ENCODE data around the gene FAM8A1. TPM values are rescaled to one million over a fixed set of nuclear protein-coding genes. Genes with fewer than 3 reads are reported as not detected.
A peak's percentile ranks its signal among the peaks of the same experiment; 100 is the strongest.

Gene FAM8A1
- total RNA-seq, 1 donor, result 12.9 TPM

DNA sequence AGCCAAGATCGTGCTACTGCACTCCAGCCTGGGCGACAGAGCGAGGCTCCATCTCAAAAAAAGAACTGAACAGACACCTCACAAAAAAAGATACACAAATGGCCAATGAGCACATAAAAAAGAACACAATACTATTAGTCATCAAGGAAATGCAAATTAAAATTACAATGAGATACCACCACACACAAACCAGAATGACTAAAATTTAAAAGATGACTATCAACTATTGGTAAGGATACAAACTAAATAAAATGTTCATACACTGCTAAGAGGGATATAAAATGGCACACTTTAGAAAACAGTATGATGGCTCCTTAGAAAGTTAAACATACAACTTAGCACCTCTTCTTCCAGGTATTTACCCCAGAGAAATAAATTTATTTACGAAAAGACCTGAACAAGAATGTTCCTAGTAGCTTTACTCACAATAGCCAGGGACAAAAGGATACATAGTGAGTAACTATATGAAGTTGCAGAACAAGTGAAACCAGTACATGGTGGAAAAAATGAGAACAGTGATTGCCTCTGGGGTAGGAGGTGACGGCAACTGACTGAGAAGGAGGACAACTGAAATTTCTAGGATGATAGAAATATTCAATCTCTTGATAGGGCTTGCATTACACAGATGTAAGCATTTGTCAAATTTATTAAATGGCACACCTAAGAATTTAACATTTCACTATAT lies 53.2 kb downstream of the FAM8A1 start:
- DNase-seq (ENCODE audit: low read depth in 2 of 3, low spot score in 2 of 3), result no peak

DNA sequence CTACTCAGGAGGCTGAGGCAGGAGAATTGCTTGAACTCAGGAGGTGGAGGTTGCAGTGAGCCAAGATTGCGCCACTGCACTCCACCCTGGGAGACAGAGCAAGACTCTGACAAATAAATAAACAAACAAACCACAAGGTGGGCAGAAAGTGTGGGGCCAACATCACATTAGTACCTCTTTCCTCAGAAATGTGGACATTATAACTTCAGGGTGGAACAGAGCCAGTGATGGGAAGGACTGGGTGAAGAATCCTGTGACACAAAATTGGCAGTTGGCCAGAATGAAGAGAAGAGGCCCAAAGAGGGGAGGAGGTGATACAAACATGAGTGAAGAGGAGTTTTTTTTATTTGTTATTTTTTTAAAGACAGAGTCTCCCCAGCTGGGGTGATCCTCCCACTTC lies 56.0 kb downstream of the FAM8A1 start:
- peak in 1 of 3 donors; percentile 10 for DNase-seq (ENCODE audit: low read depth in 2 of 3, low spot score in 2 of 3)

DNA sequence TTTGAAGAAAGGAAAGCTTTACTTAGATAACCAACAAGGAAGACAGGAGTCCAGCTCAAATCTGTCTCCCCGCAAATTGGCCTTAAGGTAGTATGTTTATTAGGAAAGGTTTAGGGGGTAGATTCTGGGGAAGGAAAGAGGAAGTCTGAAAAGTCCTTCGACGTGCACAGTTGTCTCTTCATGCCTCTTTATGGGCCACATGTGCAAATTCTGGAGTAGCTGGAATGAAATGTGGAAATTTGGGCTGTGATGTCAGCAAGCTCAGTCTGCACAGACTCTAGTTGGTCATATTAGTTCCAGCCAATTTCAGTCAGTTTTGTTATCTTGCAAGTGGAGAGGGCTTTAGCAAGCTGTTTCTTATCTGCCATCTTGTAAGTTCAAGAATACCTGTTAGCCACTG lies 56.5 kb downstream of the FAM8A1 start:
- no peak for DNase-seq (ENCODE audit: low read depth in 2 of 3, low spot score in 2 of 3)

Small RNAs within 50 kb of the gene (small RNA-seq; reads per million reads assigned to genes)
- gene RNU6-190P (not detected), gene SUMO2P13 (not detected)

Other genes starting within 250 kb of the FAM8A1 start
- under 0.01 TPM for gene CAP2, start 206.7 kb upstream of the FAM8A1 start, total RNA-seq
- gene NUP153, start 106.6 kb downstream of the FAM8A1 start, total RNA-seq, result 32.6 TPM

All from hematopoietic multipotent progenitor cell (in vitro differentiated cells).